MM.1S (cell line): ENCODE data around the gene MORN5.

Source experiments
- DNase-seq: peaks from one replicate; pipeline ENCODE4 v3.0.0-alpha.2; 2015
- H2AFZ ChIP-seq: fragments of 300-600 bp; sonication (generic); 2 replicates; pipeline ENCODE4 v1.6.0; 2016; ENCODE audit warnings: antibody characterized with exemption, low read length
- H3F3A ChIP-seq: fragments of 300-600 bp; sonication (generic); 2 replicates; pipeline ENCODE4 v1.6.1; 2016; ENCODE audit warnings: mild to moderate bottlenecking, antibody characterized with exemption, low read length, moderate library complexity, mixed read lengths; ENCODE audit not compliant: insufficient read depth
- H3K27ac ChIP-seq: fragments of 300-600 bp; sonication (generic); 2 replicates; pipeline ENCODE4 v1.5.1; 2016; ENCODE audit warnings: mild to moderate bottlenecking, low read length
- H3K27me3 ChIP-seq: fragments of 300-600 bp; sonication (generic); replicated peaks from 2 replicates; pipeline ENCODE4 v1.6.0; 2016; ENCODE audit warnings: low read length; ENCODE audit not compliant: insufficient read depth
- H3K36me3 ChIP-seq: fragments of 300-600 bp; sonication (generic); replicated peaks from 2 replicates; pipeline ENCODE4 v1.6.1; 2016; ENCODE audit warnings: mild to moderate bottlenecking, low read length, mixed read lengths; ENCODE audit not compliant: insufficient read depth
- H3K4me1 ChIP-seq: fragments of 300-600 bp; sonication (generic); 2 replicates; pipeline ENCODE4 v1.6.1; 2016; ENCODE audit warnings: low read length, mixed read lengths
- H3K4me2 ChIP-seq: fragments of 300-600 bp; sonication (generic); 2 replicates; pipeline ENCODE4 v1.6.0; 2016; ENCODE audit warnings: low read depth, low read length
- H3K4me3 ChIP-seq: fragments of 300-600 bp; sonication (generic); 2 replicates; pipeline ENCODE4 v1.5.1; 2016; ENCODE audit warnings: low read length, mixed read lengths
- H3K79me2 ChIP-seq: fragments of 300-600 bp; sonication (generic); 2 replicates; pipeline ENCODE4 v1.6.1; 2016; ENCODE audit warnings: mixed run types, low read length, mixed read lengths
- H3K9ac ChIP-seq: fragments of 300-600 bp; sonication (generic); 2 replicates; pipeline ENCODE4 v1.6.1; 2016; ENCODE audit warnings: low read length, mixed read lengths
- H3K9me2 ChIP-seq: fragments of 300-600 bp; sonication (generic); replicated peaks from 2 replicates; pipeline ENCODE4 v1.6.1; 2016; ENCODE audit warnings: mild to moderate bottlenecking, low read length, mixed read lengths; ENCODE audit not compliant: insufficient read depth
- H3K9me3 ChIP-seq: fragments of 300-600 bp; sonication (generic); replicated peaks from 2 replicates; pipeline ENCODE4 v1.6.1; 2016; ENCODE audit warnings: mild to moderate bottlenecking, low read length, mixed read lengths; ENCODE audit not compliant: insufficient read depth
- H4K20me1 ChIP-seq: fragments of 300-600 bp; sonication (generic); 2 replicates; pipeline ENCODE4 v1.6.1; 2016; ENCODE audit warnings: mild to moderate bottlenecking, low read length, moderate library complexity, mixed read lengths; ENCODE audit not compliant: insufficient read depth
- CTCF ChIP-seq: fragments of 300-600 bp; sonication (generic); IDR thresholded peaks from 2 replicates; pipeline ENCODE4 v1.5.1; 2016; ENCODE audit warnings: antibody characterized with exemption, low read length, mixed read lengths
- EZH2 ChIP-seq: fragments of 300-600 bp; sonication (generic); optimal IDR thresholded peaks from 2 replicates; pipeline ENCODE3; 2017; ENCODE audit warnings: low read depth, mild to moderate bottlenecking, antibody characterized with exemption, low read length, mixed read lengths
- EZH2phosphoT487 ChIP-seq: fragments of 300-600 bp; sonication (generic); IDR thresholded peaks from 2 replicates; pipeline ENCODE4 v1.6.1; 2018; ENCODE audit warnings: antibody characterized with exemption, low read length

The MORN5 gene

DNA sequence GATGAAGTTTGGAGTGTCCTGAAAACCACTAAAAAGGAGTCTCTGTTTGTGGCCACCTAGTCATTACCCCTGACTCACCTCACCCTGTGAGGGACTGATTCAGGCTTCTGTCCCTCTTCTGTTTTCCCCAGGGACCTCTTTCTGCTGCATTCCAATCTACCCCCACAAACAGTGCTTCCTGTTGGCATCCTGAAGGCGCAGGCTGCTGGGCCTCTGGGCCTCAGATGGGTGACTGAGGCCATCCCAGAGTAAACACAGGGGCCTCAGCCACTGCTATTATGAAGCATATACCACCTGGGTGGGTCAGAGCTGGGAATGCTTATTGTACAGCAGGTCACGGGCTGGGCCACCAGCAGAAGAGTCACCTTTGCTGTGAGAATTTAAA, 20.0 kb downstream of the MORN5 start:
- H3K4me1 ChIP-seq = no peaks in the 10 kb centered on the region
- no peak for DNase-seq
- no peaks in the 10 kb centered on the region; the same call in 1 of the 2 replicates for H3K27me3 ChIP-seq
- H3K4me2 ChIP-seq = no peak overlapping the region
- no peak overlapping the region for H3K27ac ChIP-seq
- no peaks in the 10 kb centered on the region for H3F3A ChIP-seq
- no peak for TF ChIP-seq EZH2
- TF ChIP-seq EZH2phosphoT487 = no peak
- H3K79me2 ChIP-seq = no peaks in the 10 kb centered on the region
- H3K9me3 ChIP-seq = no peaks in the 10 kb centered on the region
- H4K20me1 ChIP-seq = no peaks in the 10 kb centered on the region
- no peak overlapping the region for H3K4me3 ChIP-seq
- H3K9ac ChIP-seq = no peak overlapping the region
- no peaks in the 10 kb centered on the region for H3K9me2 ChIP-seq
- H3K36me3 ChIP-seq = no peaks in the 10 kb centered on the region
- H2AFZ ChIP-seq = no peak overlapping the region

GRCh38 chr9:122180633-122181032, 20.9 kb downstream of the MORN5 start:
- H3K4me2 ChIP-seq = no peak overlapping the region
- no peaks in the 10 kb centered on the region for H3K9me2 ChIP-seq
- no peaks in the 10 kb centered on the region for H3K4me1 ChIP-seq
- H3K79me2 ChIP-seq = no peaks in the 10 kb centered on the region
- no peak for DNase-seq
- no peaks in the 10 kb centered on the region for H3K9me3 ChIP-seq
- no peaks in the 10 kb centered on the region for H3K36me3 ChIP-seq
- no peaks in the 10 kb centered on the region for H3F3A ChIP-seq
- H3K4me3 ChIP-seq = no peak overlapping the region
- H3K27me3 ChIP-seq = no peaks in the 10 kb centered on the region; the same call in 1 of the 2 replicates
- no peak overlapping the region for H3K27ac ChIP-seq
- H3K9ac ChIP-seq = no peak overlapping the region
- TF ChIP-seq CTCF (no peak), EZH2phosphoT487 (no peak), EZH2 (no peak)
- no peaks in the 10 kb centered on the region for H4K20me1 ChIP-seq
- no peak overlapping the region for H2AFZ ChIP-seq

DNA sequence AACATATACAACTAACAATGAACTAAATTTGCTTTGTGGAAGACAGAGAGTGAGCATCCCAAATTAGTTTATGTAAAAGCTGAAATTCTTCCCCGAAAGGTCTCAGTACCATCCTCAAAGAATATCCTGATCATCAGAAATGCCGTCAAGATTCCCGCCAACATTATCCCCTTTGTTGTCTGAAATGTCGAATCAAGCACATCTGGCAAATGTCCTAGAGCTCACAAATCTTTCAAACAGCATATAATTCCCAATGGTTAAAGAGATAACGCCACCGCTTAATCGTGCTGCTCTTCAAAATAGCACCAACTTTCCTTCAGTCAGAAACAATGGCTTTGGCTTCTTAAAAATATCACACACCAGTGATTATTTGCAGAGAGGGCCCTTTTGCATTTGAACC, 23.8 kb downstream of the MORN5 start:
- H3K79me2 ChIP-seq = no peaks in the 10 kb centered on the region
- TF ChIP-seq EZH2phosphoT487 (no peak), EZH2 (no peak), CTCF (no peak)
- no peaks in the 10 kb centered on the region for H3F3A ChIP-seq
- H3K4me3 ChIP-seq = no peak overlapping the region
- no peak overlapping the region for H3K9ac ChIP-seq
- no peak for DNase-seq
- no peak overlapping the region for H3K27ac ChIP-seq
- no peak overlapping the region for H2AFZ ChIP-seq
- no peaks in the 10 kb centered on the region for H3K9me2 ChIP-seq
- H4K20me1 ChIP-seq = no peaks in the 10 kb centered on the region
- no peaks in the 10 kb centered on the region for H3K4me1 ChIP-seq
- no peaks in the 10 kb centered on the region for H3K9me3 ChIP-seq
- H3K27me3 ChIP-seq = no peaks in the 10 kb centered on the region; the same call in 1 of the 2 replicates
- H3K4me2 ChIP-seq = no peak overlapping the region
- H3K36me3 ChIP-seq = no peaks in the 10 kb centered on the region

DNA sequence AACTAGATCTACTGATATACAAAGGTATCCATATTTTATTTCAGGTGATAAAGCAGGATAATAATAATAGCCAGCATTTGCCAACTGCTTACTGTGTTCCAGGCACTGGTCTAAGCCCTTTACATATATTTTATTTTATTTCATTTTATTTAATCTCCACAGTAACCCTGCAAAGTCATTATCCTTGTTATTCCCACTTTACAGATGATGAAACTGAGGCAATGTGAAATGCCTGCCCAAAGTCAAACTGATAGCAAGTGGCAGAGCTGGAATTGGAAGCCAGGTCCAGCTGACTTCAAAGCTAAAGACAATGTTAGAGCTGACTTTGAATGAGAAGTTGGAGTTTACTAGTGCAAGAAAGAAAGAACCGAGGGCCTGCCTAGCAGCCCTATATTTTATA, 24.8 kb downstream of the MORN5 start:
- TF ChIP-seq EZH2 = no peak
- no peak for TF ChIP-seq CTCF
- TF ChIP-seq EZH2phosphoT487 = no peak
- no peaks in the 10 kb centered on the region for H3F3A ChIP-seq
- H3K36me3 ChIP-seq = no peaks in the 10 kb centered on the region
- H3K27me3 ChIP-seq = no peaks in the 10 kb centered on the region; the same call in 1 of the 2 replicates
- no peaks in the 10 kb centered on the region for H3K9me2 ChIP-seq
- no peak for DNase-seq
- no peak overlapping the region for H3K4me3 ChIP-seq
- H3K9ac ChIP-seq = no peak overlapping the region
- H3K4me1 ChIP-seq = no peaks in the 10 kb centered on the region
- H3K79me2 ChIP-seq = no peaks in the 10 kb centered on the region
- no peak overlapping the region for H3K4me2 ChIP-seq
- H3K9me3 ChIP-seq = no peaks in the 10 kb centered on the region
- H3K27ac ChIP-seq = no peak overlapping the region
- no peak overlapping the region for H2AFZ ChIP-seq
- no peaks in the 10 kb centered on the region for H4K20me1 ChIP-seq
